GM12873 (cell line): ENCODE results near the gene OTP.

Experiments
- TF ChIP-seq, protein P1 (sequence below): IDR thresholded peaks from 2 replicates; pipeline ENCODE4 v1.5.1; 2012; ENCODE audit warnings: low read depth, mild to moderate bottlenecking, moderate library complexity, low read length, control low read depth; ENCODE audit not compliant: insufficient read depth; ENCODE audit errors: missing control alignments

The OTP gene

DNA sequence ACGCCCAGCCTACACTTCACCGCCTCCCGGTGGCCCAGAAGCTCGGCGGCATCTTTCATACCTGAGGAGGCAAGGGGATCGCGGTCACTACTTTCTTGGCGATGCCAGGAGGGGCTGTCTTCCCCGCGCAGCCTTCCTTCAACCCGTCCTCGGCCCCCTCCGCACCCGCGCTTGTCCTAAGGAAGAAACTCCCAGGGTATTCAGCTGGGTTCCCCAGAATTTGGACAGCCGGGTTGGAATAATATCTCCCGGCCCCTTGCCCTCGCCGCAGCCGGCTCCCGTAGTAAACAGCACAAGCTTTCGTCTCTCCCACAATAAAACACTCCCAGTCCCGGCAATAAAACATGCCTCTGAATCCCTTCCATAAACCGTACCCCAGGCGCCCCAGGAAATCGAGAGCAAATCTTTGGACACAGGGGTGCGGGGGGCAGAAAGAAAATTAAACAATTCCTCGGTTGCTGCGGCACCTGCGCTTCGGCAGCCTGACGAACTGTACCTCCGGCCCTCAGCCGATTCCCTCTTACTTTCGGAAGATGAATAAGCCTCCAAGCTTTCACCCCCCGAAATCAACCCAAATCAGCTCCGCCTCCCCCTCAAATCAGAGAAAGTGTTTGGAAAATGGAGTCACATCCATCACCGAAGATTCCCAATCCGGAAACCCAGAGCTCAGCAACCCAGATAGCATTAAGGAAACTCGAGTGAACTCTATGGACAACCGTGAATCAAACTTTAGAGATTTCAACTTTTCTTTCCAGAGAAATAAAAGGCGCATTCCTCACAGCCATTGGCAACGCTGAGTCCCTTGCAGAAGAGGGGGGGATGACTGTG is 1.1 kb downstream of the OTP start:
- TF ChIP-seq, protein P1, sequence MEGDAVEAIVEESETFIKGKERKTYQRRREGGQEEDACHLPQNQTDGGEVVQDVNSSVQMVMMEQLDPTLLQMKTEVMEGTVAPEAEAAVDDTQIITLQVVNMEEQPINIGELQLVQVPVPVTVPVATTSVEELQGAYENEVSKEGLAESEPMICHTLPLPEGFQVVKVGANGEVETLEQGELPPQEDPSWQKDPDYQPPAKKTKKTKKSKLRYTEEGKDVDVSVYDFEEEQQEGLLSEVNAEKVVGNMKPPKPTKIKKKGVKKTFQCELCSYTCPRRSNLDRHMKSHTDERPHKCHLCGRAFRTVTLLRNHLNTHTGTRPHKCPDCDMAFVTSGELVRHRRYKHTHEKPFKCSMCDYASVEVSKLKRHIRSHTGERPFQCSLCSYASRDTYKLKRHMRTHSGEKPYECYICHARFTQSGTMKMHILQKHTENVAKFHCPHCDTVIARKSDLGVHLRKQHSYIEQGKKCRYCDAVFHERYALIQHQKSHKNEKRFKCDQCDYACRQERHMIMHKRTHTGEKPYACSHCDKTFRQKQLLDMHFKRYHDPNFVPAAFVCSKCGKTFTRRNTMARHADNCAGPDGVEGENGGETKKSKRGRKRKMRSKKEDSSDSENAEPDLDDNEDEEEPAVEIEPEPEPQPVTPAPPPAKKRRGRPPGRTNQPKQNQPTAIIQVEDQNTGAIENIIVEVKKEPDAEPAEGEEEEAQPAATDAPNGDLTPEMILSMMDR = no peak

DNA sequence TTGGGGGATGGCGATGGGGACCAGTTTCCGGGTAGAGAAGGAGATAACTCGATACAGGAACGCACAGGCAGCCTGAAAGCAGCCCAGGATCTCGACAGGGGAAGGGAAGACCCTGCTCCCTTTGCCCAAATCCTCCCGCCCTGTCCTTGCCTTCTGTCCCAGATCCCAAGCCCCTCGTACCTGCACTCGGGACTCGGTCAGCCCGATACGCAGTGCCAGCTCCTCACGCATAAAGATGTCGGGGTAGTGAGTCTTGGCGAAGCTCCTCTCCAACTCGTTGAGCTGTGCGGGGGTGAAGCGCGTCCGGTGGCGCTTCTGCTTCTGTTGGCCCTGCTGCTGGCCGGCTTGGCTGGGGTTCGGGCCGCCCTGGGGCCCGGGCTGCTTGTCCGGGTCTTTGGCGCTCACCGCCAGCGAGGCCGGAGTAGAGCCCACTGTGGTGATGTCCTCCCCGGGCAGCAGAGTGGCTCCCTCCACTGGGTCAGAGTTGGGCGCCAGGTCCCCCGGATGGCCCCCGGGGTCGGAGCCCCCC is 1.8 kb downstream of the OTP start:
- TF ChIP-seq, protein P1 = no peak

DNA sequence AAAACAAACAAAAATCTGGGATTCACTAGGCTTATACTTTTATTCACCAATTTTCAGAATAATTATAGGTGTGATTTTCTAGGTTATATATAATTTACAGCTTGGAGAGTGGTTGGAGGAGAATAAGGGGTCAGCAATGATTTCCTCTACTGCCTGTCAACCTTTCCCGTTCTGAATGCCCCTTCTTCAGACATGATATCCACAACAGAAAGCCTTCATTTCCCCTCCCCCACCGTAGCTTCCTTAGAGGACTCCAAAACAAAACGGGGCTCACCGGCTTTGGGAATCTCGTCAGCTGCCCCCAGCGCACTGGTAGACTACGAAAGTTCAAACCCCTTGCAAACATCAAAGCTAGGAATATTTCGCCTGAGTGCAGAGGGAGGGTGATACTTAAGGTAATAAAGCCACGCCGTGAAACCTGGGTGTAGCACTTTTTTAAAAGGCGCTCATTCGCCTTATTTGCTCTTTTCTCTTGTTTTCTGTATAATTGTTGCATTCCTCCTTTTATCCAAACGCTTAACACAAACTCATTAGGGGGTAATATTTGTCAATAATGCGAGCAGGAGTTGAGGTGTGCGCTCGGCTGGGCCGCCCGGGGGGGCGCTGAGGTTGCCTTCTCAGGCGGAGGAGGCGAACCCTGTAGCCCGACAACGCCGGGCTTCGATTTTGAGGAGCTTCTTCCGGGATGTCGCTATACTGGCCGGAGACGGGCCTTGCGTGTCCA is 2.4 kb downstream of the OTP start:
- TF ChIP-seq, protein P1 = no peak

DNA sequence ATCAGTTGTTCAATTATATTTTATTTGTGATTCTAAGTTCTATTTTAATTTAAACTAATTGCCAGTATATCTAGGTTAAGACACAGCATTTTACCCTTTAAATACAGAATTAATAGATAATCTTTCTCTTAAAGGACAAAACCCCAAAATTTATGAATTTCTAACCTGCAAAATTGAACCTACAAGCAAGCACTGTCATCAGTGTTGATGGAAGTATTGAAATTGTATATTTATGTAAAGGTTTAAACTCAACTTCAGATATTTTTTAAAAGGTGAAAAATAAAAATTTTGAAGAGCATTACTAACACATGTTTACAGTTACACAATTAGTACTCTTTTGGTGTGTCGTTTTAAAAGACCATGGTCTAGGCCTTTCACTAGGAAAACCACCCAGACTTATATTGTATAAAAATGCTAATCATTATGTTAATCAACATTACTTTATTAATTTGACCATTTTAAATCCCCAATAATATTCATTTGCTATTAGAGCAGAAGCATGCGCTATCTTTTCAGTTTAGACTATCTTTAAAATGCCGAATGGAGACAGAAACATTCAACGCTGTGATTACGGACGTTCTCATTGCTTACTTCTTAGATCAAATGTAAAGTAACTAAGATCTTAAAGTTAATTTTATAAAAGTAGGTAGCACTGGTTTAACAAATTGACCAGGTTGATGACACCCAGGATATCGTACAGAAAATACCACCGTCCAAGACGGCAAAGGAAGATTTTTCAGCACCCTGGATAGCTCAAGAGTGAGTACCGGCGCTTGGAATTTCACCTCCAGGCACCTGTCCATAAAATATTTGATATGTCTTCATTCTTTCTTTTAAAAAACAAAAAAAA is 3.2 kb downstream of the OTP start:
- TF ChIP-seq, protein P1 = no peak

DNA sequence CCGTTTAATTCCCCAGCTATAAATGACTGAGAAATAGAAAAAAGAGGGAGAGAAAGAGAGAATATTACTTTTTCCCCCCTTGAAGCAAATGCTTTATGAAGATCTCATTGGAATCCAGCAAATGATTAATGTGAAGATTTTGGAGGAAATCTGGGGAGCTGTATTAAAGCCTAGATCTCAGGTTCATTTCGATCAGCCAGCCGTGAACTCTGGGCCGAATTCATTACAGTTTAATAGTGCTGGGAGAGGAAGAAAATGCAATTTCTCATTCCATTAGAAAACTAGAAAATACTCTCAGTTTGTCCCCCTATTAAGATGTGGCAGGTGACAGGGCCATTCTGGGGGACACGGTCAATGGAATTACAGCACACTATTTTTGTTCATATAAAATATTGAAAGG is 4.8 kb downstream of the OTP start:
- TF ChIP-seq, protein P1 = no peak

DNA sequence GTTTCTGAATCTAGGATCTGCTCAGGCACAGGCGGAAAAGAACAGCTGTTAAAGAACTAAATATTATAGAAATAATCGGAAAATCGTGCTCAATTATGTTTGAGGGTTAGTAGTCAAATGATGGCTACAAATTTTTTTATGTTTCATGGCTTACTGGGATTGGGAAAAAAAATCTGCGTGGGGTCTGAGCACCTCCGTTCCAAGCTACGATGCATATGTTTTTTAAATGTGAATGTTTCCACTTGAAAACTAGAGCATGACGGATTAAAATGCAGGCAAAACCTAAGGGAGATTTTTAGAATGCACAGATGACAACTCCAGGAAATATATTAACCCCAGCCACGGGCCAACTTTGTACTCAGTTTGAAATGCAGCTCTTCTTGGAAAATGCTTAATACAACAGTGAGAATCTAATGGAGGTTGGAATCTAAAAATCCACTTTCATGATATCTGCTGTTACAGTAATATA is 5.3 kb downstream of the OTP start:
- TF ChIP-seq, protein P1 = no peak
